ENCODE results near the gene SCYGR2.

- no peak for TF ChIP-seq CTCF (IDR thresholded peaks at IDR 0.05)
- TF ChIP-seq EZH2 (IDR thresholded peaks at IDR 0.05; ENCODE audit: borderline replicate concordance, insufficient read depth, low read depth, low read length, poor library complexity, severe bottlenecking): no peak
Observed at GRCh38 chr2:227578642-227579041, 20.1 kb upstream of the SCYGR2 start.

All from B cell (primary cell).